Stomach (tissue), 4 donors: Measurements from ENCODE around the gene GLB1L2.

ENCODE experiments used
- EP300 ChIP-seq: sonication (generic); formaldehyde crosslinking; IDR thresholded peaks from one replicate; pipeline ENCODE4 v1.6.1; 2017; ENCODE audit warnings: antibody characterized with exemption
- POLR2A ChIP-seq, 4 donors: fragments of 450-650 bp; IDR thresholded peaks; one replicate each; pipeline ENCODE4 v1.6.1; 2016; ENCODE audit warnings: antibody characterized with exemption in 4 of 4, control low read depth in 2 of 4, mild to moderate bottlenecking in 1 of 4, moderate library complexity in 1 of 4
- POLR2AphosphoS5 ChIP-seq, 3 donors: sonication (generic); formaldehyde crosslinking; IDR thresholded peaks; one replicate each; pipeline ENCODE4 v1.6.1; 2016; ENCODE audit warnings: antibody characterized with exemption in 3 of 3
- TF ChIP-seq, protein P1 (sequence below), 7 experiments: fragments of 450-650 bp in 4 of 7; fragments of 200-600 bp in 3 of 7; sonication (generic) in 3 of 7; IDR thresholded peaks; one replicate each; pipeline ENCODE4 v1.5.1; 2016 to 2019; ENCODE audit warnings: antibody characterized with exemption in 7 of 7, control low read depth in 2 of 7, mild to moderate bottlenecking in 1 of 7

DNA sequence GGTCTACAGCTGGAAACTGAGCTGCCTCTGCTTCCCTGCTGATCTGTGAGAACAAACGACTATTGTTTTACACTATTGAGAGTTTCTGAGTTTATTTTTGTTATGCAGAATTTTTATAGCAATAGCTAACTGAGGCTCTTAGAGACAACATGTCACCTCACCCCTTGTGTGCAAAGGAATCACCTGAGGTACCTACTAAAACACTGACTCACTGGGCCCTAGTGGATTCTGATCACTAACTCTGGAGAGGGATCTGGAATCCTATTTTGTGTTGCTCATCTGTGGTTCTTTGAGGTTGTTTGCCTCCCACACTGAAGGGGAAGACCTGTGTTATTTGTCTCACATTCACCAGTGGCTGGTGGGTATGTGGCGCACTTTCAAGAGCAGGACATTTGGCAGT, 93.6 kb downstream of the GLB1L2 start:
- TF ChIP-seq, protein P1, sequence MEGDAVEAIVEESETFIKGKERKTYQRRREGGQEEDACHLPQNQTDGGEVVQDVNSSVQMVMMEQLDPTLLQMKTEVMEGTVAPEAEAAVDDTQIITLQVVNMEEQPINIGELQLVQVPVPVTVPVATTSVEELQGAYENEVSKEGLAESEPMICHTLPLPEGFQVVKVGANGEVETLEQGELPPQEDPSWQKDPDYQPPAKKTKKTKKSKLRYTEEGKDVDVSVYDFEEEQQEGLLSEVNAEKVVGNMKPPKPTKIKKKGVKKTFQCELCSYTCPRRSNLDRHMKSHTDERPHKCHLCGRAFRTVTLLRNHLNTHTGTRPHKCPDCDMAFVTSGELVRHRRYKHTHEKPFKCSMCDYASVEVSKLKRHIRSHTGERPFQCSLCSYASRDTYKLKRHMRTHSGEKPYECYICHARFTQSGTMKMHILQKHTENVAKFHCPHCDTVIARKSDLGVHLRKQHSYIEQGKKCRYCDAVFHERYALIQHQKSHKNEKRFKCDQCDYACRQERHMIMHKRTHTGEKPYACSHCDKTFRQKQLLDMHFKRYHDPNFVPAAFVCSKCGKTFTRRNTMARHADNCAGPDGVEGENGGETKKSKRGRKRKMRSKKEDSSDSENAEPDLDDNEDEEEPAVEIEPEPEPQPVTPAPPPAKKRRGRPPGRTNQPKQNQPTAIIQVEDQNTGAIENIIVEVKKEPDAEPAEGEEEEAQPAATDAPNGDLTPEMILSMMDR (IDR thresholded peaks at IDR 0.05) = no peak
- TF ChIP-seq POLR2A (IDR thresholded peaks at IDR 0.05) = no peak
- TF ChIP-seq EP300 = no peak
- TF ChIP-seq POLR2AphosphoS5 (IDR thresholded peaks at IDR 0.05) = no peak
